Measurements from ENCODE around the gene TGFB1I1.

GRCh38 chr16:31435341-31436220, 36.4 kb upstream of the TGFB1I1 start:
- no peak for TF ChIP-seq FOXM1 (IDR thresholded peaks at IDR 0.05; ENCODE audit: borderline replicate concordance, low read depth)
- no peak for TF ChIP-seq REST (IDR thresholded peaks at IDR 0.05; ENCODE audit: low read depth)
- TF ChIP-seq RAD21 (IDR thresholded peaks at IDR 0.05; ENCODE audit: low read depth) = no peak
- TF ChIP-seq MAX (IDR thresholded peaks at IDR 0.05) = no peak
- TF ChIP-seq EP300 (IDR thresholded peaks at IDR 0.05; ENCODE audit: borderline replicate concordance) = no peak
- TF ChIP-seq YY1 (IDR thresholded peaks at IDR 0.05; ENCODE audit: low read depth) = no peak
- TF ChIP-seq TAF1 (IDR thresholded peaks at IDR 0.05; ENCODE audit: low read depth) = no peak
- TF ChIP-seq TCF12 (IDR thresholded peaks at IDR 0.05; ENCODE audit: low read depth) = no peak
- TF ChIP-seq NFIC (IDR thresholded peaks at IDR 0.05) = no peak

Data from Ishikawa (cell line).